Activated CD4-positive, alpha-beta T cell treated with anti-CD3 and anti-CD28 coated beads, Interleukin-2, Interleukin-6, amounts not matched to agents 100 ng/mL and 50 ng/mL, durations not matched to agents 16 hours and 8 hours (primary cell): ENCODE measurements around the gene ZBP1.

Experiments used
- DNase-seq: peaks from one replicate; pipeline ENCODE4 v3.0.0-alpha.2; 2020

ZBP1 gene, protein sequence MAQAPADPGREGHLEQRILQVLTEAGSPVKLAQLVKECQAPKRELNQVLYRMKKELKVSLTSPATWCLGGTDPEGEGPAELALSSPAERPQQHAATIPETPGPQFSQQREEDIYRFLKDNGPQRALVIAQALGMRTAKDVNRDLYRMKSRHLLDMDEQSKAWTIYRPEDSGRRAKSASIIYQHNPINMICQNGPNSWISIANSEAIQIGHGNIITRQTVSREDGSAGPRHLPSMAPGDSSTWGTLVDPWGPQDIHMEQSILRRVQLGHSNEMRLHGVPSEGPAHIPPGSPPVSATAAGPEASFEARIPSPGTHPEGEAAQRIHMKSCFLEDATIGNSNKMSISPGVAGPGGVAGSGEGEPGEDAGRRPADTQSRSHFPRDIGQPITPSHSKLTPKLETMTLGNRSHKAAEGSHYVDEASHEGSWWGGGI

DNA sequence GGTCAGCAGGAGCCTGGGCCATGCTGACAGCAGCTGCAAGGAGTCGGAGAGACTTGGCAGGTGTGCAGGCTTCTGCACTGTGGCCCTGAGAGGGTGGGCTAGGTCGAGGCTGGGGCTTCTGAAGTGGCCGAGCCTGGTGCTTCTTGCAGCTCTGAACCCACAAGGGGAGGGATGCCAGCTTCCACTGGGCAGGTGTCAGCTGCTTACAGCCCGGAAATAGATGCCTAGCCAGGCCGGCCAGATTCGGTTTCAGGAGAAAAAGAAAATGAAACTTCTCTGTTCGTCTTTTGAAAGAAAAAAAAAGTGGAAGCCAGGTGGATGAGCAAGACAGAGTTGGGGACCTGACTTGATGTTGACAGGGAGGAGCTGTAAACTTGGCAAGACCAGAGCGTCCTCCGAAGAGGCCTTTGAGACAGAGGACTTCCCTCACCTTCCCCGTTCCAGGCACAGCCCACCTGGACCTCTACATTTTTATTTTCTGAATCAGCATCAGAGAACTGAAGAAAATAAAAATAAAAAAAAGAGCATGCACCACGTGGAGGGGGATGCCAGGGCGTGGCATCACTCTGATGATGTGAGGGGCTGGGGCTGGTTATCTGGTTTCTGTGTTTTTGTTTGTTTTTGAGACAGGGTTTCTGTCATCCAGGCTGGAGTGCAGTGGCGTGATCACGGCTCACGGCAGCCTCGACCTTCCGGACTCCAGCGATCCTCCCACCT, at the start of gene ZBP1:
ZBP1 (minus strand) TSS at position 153 of the 717 bp plus-strand sequence; CDS start at position 22, 131 bp downstream.
- DNase-seq: peak; percentile 70

DNA sequence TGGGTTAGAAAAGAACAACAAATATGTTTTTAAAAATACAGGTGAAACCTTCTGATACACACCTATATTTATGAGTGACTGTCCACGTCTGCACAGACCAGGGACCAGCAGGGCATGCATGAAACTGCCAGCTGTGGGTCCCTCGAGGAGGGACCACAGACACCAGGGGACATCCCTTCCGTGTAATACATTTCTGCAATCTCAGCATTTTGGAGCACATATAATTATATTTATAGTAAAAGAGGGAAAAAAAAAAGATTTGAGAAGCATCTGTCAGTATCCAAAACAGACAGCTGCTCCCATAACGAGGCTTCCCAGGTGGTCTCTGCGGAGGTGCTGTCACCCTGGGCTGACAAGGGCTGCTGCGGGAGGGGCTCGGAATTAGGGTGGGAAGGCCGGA, 49.4 kb upstream of the ZBP1 start:
- no peak for DNase-seq

DNA sequence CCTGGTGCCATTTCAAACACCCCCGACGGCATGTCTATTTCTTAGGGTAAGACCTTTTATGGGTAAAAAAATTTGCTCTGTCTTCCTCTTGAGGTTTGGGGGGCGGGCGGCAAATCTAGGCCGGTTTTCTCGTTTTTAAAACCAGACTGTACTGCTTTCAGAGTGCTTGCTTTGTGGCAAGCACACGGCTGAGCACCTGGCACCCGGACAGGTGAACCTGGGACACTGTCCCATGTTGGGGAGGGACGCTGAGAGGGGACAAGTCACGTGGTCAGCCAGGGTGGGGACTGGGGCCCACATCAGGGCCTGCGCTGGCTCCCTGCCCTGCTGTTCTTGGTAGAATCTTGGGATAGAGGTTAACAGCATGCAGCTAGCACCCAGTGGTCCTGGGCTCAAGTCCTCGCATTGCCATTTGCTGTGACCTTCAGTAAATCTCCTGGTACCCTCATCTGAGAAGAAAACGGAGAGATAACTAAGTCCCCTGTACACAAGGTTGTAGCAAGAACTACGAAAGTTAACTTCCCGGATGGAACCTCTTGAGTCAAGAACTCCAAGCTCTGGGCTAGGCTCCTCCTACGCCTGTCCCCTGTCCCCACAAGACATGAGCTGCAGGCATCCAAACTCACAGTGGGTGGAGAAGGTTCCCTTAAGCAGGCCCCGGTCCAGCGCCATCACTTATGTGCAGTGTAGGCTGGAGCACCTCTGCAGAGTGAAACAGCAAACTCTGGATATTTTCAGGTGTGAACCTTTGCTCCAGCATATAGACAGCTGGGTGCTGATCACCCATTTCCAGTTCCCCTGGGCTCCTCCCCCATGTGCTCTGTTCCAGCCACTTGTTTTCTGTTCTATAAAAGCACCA, 47.9 kb upstream of the ZBP1 start:
- no peak for DNase-seq

DNA sequence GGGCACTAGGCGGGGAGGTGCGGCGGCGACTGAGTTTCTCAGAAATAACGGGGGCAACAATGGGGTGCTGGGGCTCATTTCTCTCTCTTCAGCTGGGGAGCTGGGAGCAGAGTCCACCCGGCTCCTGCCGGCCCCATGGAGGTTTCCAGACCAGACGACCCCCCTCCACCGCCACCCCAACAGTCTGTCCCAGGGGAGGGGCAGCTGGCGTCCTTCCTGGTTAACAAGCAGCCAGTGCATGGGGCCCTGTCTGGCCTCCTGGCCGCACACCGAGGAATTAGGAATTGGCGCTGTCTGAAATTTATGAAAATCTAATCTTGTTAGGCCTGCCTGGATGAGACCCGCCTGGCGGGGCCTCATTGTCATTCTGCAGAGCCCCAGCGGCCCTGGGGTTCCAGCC, 47.2 kb upstream of the ZBP1 start:
- DNase-seq: no peak

DNA sequence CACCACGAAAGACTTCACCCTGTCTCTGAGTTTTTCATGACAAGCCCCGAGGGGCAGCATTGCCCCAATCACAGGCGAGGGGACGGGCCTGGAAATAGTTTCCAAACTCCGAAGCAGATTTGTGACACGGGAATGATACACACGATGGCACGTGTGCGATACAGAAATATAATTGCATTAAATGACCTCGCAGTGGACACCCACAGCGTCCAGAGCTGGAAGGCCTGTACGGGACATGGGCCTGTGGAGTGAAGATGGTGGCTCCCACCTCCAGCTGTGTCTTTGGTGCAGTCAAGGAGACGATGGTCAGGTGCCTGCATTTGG, 46.6 kb upstream of the ZBP1 start:
- DNase-seq: no peak

DNA sequence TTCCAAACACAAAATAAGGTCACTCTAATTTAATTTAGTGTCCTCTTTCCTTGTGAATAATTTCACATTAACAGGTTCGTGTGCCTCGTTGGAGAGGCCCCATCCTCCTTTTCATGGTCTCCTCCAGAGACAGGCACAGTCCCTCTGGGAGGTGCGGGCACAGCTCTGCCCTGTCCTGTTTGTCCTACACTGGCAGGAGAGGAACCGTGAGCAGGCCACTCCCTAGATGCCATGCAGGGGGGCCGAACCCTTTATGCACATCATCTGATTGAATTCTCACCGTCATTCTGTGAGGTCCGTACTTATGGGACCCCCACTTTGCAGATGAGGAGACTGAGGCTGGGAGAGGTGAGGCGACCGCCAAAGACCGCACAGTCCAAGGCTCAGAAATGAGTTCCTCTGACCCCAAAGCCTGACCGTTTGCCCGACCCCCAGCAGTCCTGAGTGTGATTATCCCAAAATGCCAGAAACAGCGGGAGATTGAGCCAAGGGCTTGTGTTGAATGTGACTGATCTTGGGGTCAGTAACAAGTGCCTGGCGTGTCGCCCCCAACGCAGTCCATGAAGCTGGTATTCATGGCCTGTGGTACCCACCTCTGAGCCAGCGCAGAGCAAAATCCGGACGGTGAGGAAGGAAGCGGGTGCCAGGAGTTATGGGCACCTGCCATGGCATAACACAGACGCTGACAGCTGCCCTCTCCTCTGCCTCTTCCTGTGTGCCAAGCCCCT, 46.0 kb upstream of the ZBP1 start:
- no peak for DNase-seq

DNA sequence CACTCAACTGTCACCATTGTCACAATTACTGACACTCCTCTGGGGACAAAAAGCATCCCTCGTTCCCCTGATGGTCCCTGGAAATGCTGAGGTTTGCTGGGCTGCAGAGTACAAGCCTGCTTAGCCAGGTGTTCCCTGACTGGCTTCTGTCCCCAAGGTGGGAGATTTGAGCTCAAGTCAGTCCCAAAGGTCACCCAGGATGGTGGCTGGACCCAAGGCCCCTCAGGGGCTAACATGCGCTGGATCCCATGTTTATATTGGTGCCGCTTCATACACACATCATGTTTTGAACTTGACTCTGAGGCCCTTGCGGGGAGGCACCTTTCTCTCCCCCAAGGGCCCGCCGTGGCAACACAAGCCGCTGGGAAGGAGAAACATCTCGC, 45.4 kb upstream of the ZBP1 start:
- no peak for DNase-seq

DNA sequence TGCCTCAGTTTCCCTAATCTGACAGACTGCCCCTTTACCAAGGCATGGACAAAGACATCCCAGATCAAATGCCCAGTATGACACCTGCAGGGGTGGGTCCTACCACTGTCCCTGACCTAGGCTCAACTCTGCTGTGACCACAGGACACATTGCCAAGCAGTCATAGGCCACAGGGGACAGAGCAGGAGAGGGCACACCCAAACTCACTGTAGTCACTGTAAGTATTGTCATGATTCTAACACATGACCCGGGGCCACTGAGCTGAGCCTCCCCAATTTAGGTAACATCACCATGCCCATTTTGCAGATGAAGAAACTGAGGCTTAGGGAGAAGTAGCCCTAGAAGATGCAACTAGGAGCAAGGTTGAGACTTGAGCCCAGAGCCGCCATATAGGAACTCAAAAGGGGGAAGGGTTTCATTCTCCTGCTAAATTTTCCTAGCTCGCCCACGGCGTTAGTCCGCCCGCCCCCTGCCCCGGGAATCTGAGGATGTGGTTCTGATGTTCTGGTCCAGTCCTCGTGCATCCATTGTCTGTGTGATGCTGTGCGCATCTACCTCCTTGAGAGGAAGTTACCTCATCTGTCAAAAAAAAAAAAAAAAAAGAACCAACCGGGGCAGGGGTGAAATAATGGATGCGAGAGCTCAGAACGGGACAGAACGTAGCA, 44.8 kb upstream of the ZBP1 start:
- no peak for DNase-seq

DNA sequence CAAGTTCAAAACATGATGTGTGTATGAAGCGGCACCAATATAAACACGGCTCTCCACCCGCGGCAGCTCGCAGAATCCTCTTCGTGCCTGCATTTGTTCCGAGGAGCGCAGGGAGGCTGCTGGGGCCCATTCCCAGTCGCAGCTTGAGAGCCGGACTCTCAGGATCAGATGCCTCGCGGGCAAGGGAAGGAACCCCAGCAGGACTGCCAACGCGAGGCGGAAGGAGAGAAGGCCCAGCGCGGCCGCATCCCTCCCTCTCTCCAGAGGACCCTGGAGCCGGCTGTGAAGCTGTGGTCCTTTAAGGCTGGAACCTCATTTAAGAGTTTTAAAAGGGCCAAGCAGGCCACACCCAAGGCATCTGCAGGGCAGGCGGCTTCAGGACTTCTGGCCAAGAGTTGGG, 44.2 kb upstream of the ZBP1 start:
- DNase-seq: no peak

DNA sequence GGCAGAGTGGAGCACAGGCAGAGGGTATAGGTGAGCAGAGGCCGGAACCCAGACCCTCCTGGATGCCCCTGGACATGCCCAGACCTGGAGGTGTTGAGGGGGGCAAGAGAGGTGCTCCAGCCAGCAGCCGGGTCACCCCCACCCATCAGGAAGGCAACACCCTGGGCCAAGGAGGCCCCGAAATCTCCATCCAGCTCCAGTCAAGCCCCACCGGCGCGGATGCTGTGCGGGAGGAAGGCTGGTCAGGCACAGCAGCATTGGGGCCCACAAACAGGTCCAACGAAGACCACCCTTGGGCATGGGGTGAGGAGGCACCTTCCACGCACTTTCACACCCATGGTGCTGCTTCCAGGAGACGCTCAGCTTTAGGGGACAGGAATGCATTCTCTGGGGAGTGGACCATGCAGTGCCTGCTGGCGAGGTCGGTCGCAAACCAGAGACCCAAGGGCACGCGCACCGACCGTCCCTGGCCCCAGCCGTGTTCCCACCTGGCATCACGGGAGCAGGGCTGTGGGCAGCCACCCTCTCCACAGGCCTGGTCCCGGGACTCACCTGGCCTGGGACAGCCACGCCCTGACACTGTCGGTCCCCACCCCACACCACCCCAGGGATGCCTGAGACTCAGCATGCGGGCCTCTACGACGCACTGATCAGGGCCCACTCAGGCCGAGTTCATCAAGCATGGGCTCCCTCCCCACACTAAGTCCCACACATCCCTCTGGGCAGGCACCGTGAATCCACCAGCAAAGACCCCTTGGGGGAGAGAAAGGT, 43.6 kb upstream of the ZBP1 start:
- DNase-seq: no peak

DNA sequence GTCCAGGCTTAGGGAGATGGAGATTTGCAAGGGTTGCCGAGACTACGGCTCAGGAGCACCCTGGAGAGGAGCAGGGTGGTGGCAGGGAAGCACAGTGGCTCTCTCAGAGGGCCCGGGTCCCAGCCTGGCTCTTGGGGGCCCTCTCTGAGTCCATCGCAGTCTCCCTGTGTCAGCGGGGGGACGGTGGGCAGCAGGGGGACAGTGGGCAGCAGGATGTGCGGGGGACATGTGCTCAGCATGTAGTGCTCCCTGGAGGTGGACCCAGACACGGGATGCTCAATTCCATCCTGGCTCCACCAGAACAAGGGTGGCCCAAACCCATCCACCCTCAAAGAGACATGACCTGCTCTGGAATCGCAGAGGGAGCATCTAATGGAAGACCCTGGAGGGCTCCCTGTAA, 43.0 kb upstream of the ZBP1 start:
- DNase-seq: no peak

DNA sequence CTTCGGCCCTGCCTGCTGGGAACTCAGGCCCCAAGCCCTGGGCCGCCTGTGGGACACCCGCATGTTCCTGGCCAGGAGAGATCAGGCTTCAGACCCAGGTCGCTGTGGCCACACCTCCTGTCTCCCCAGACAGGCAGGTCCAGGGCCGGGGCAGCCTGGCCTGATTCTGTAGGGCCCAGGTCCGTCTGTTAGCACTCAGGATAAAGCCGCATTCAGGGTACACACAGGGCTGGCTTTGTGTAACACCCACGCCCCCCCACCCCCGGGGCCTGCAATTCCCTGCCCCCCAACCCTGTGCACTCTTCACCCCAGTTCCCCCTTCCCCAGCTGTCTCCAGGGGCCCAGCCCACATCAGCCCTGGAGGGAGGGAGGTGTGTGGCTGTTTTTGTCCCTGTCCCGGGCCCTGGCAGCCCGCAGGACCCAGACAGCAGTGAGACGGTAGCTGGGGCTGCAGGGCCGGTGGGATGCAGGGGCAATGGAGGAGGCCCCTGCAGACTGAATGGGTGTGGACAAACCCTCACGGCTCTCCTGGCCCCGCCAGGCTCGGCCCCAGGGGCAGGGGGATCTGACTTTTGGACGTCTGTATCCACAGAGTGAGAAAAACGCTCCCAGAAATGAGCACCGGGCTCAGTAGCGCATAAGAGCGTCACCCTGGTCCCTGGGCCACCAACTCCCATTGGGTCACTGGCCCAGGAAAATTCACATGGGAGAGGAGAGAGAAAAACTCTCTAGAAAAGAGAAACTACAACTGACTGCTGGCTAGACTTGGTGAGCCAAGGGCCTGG, 42.4 kb upstream of the ZBP1 start:
- DNase-seq: no peak

DNA sequence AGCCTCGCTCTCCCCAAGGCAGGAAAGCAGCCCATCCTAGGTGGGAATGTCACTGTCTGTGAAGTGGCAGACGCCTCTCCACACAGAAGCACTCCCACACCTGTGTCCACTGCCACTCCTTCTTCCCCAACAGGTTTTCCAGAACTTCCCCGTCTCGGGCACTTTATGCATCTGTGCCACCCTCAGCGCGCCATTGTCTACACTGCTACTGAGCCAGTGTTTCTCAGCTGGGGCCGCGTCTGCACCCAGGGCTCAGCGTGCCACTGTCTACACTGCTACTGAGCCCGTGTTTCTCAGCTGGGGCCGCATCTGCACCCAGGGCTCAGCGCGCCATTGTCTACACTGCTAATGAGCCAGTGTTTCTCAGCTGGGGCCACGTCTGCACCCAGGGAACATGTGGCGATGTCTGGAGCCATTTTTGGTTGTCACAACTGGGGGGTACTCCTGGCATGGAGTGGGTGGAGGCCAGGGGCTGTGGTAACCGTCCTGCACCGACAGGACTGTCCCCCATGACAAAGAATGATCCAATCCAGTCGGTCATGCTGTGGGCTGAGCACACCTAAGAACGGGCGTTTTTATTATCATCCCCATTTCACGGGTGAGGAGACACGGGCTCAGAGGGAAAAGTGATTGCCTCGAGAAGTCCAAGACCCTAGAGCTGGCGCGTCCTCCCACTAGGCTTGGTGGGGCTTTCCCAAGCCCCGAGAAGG, 41.7 kb upstream of the ZBP1 start:
- DNase-seq: no peak

DNA sequence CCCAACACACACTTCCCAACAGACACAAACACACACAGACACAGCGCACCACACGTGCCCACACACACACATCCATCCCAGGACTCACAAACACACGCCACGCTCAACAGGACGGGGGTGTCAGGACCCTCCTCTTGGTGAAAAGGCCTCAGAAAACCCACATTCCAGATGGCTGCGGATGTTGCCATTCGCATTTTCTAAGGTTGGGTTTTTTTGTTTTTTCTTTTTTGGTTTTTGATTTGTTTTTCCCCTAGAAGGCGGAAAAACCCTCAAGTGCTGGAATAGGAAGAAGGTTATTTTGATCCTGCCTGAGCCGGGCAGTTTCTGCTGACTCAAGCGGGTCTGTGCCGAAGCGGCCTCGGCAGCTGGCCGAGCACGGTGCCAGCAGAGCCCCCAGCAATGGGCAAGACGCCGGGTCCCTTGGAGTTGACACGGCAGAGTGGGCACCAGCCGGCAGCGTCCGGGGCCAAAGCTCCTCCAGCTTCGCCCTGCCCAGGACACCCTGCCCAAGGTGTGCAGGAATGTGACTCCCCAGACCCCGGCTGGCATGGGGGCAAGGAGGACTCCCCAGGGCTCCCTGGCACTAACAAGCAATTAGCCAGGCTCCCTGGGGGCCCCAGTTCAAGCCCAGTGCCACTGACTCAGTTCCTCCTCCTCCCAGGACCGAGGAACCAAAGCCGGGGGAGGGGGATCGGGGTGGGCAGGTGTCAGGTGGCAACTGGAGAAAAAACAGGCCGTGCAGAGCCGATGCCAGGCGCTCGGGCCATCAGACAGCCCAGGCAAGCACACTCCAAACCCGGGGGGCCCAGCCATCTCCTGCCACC, 40.9 kb upstream of the ZBP1 start:
- no peak for DNase-seq

DNA sequence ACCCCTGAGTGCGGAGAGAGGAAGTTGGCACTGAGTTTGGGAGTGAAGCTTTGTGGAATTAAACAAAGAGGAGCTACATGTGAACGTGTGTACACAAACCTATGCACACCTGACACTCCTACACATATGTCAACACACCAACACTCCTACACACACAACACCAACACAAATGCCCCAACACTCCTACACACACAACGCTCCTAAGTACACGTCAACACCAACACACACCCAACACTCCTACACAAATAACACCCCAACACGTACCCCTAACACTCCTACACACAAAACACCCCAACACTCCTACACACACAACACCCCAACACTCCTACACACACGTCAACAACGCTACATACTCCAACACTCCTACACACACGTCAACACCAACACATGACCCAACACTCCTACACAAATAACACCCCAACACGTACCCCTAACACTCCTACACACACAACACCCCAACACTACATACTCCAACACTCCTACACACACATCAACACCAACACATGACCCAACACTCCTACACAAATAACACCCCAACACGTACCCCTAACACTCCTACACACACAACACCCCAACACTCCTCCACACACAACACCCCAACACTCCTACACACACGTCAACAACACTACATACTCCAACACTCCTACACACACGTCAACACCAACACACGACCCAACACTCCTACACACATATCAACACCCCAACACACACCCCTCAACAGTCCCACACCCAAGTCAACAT, 40.1 kb upstream of the ZBP1 start:
- DNase-seq: no peak

DNA sequence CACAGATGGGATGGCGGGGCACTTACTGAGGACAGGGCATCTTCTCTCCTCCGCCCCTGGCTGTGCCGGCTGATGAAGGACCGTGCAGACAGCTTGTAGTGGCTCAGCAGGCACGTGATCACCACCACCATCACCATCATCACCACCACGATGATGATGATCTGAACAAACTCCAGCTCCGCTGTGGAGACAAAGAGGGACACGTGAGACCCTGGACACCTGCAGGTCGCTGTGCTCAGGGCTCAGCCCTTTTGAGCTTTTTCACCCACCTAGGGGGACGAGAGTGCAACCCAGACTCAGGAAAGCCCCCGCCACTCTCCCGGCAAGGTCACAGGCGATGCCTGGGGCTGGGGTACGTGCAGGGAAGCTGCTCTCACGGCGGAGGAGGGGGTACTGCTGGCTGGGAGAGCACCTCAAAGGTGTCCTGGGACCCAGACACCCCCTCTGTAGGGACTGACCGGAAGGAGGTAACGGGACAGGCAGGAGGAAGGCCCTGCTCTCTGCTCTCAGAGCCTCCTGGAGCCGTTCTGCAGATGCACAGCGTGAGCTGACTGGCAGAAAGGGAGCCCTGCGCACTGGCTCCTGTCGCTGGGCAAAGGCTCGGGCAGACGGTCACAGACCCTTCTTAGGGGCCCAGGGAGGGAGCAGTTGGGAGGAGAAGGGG, 39.4 kb upstream of the ZBP1 start:
- no peak for DNase-seq

DNA sequence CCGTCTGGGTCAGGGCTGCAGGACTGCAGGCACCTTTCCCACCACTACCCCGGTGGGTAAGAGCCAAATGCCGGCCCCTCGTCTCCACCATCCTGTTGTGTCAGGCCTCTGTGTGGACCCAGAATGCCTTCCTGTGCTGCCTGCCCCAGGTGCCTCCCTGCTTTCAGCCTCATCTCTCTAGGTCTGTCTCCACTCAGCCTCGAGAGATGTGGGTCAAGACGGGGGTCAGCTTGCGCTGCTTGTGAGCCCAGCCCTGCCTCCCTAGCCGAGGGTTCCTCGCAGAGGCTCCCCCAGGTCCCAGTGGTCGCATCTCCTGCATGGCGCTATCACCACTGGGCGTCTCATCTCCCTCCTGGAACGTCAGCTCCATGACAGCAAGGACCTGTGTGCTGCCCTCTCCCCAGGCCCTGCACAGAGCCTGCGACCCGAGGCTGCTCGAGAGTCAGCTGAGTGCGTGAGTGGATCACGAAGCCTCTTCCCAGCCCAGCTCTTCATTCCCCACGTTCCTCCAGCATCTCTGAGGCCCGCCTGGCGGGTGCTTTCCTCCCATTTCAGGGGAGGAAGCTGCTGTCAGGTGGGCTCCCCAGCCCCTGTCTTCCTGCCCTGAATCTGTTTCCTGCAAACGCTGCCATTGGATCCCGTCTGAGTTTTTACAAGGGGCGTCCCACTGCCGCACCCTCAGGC, 38.7 kb upstream of the ZBP1 start:
- no peak for DNase-seq
